HG02623 (cell line): Measurements from ENCODE around the gene DOCK1.

Source experiments
- ATAC-seq: cut with Tn5 transposase; IDR thresholded peaks from one replicate; pipeline ENCODE4 v1.9.1; 2021; ENCODE audit warnings: moderate library complexity; ENCODE audit not compliant: unreplicated experiment

DOCK1 gene

GRCh38 chr10:127033216-127034033, 128.2 kb downstream of the DOCK1 start:
- no peak for ATAC-seq

- no peak for ATAC-seq
These were observed 128.9 kb downstream of the DOCK1 start for GRCh38 chr10:127034034-127034633.

GRCh38 chr10:127034790-127035189, 129.6 kb downstream of the DOCK1 start:
- ATAC-seq: no peak

- no peak for ATAC-seq
These were observed 130.6 kb downstream of the DOCK1 start for GRCh38 chr10:127035827-127036226.

- no peak for ATAC-seq
These were observed 131.8 kb downstream of the DOCK1 start for GRCh38 chr10:127036987-127037386.

GRCh38 chr10:127039435-127039834, 134.2 kb downstream of the DOCK1 start:
- ATAC-seq: no peak

GRCh38 chr10:127040756-127041155, 135.5 kb downstream of the DOCK1 start:
- ATAC-seq: no peak

- ATAC-seq: no peak
These were observed 136.3 kb downstream of the DOCK1 start for GRCh38 chr10:127041552-127041951.

- ATAC-seq: no peak
These were observed 138.1 kb downstream of the DOCK1 start for GRCh38 chr10:127043301-127043700.

- ATAC-seq: no peak
These were observed 139.0 kb downstream of the DOCK1 start for GRCh38 chr10:127044186-127044585.

GRCh38 chr10:127046975-127047877, 142.0 kb downstream of the DOCK1 start:
- no peak for ATAC-seq

GRCh38 chr10:127047878-127048238, 142.6 kb downstream of the DOCK1 start:
- no peak for ATAC-seq

GRCh38 chr10:127048630-127049029, 143.4 kb downstream of the DOCK1 start:
- ATAC-seq: no peak

GRCh38 chr10:127052001-127052400, 146.8 kb downstream of the DOCK1 start:
- no peak for ATAC-seq

- no peak for ATAC-seq
These were observed 150.0 kb downstream of the DOCK1 start for GRCh38 chr10:127055263-127055662.

GRCh38 chr10:127059314-127059713, 154.1 kb downstream of the DOCK1 start:
- ATAC-seq: no peak

GRCh38 chr10:127063762-127064161, 158.5 kb downstream of the DOCK1 start:
- no peak for ATAC-seq

GRCh38 chr10:127064474-127064873, 159.2 kb downstream of the DOCK1 start:
- no peak for ATAC-seq

- no peak for ATAC-seq
These were observed 162.4 kb downstream of the DOCK1 start for GRCh38 chr10:127067542-127068194.

- no peak for ATAC-seq
These were observed 163.3 kb downstream of the DOCK1 start for GRCh38 chr10:127068485-127068884.

GRCh38 chr10:127069436-127069835, 164.2 kb downstream of the DOCK1 start:
- ATAC-seq: no peak
